Urothelium cell line (cell line): Measurements from ENCODE around the gene FABP6.
"Not testable (repeated sequence)": the region's sequence is repeated elsewhere in the genome, so short reads cannot be mapped to it uniquely, and the experiment has no call there.

Experiments
- DNase-seq: peaks from one replicate; pipeline ENCODE4 v3.0.0; 2011; ENCODE audit warnings: low spot score, mixed read lengths
- FAIRE-seq: peaks from 2 replicates; lab custom pipeline; 2011; peaks lifted over from hg19 to GRCh38; lab: Jason Lieb, UNC

Gene FABP6

GRCh38 chr5:160229190-160229742 is at the start of gene FABP6:
Gene FABP6, plus strand, starts transcription at chr5:160229506. Its CDS starts 52 bp downstream, at chr5:160229558.
- DNase-seq (no peak), FAIRE-seq (no peak)

- no peak for FAIRE-seq
- no peak for DNase-seq
Observed at GRCh38 chr5:160180931-160181330, 48.4 kb upstream of the FABP6 start.

- DNase-seq = peak; percentile 39
- no peak for FAIRE-seq
Observed at GRCh38 chr5:160181965-160182622, 47.2 kb upstream of the FABP6 start.

- DNase-seq = no peak
- FAIRE-seq = peak; percentile 35
Observed at GRCh38 chr5:160183075-160183474, 46.2 kb upstream of the FABP6 start.

- DNase-seq (no peak), FAIRE-seq (no peak)
Observed at GRCh38 chr5:160185626-160186360, 43.5 kb upstream of the FABP6 start.

- no peak for FAIRE-seq
- DNase-seq = no peak
Observed at GRCh38 chr5:160186480-160186879, 42.8 kb upstream of the FABP6 start.

GRCh38 chr5:160187091-160187490 is 42.2 kb upstream of the FABP6 start:
- FAIRE-seq = no peak
- DNase-seq = no peak

- no peak for FAIRE-seq
- no peak for DNase-seq
Observed at GRCh38 chr5:160188141-160189015, 40.9 kb upstream of the FABP6 start.

- FAIRE-seq = no peak
- no peak for DNase-seq
Observed at GRCh38 chr5:160192424-160192823, 36.9 kb upstream of the FABP6 start.

- DNase-seq, FAIRE-seq: not testable (repeated sequence)
Observed at GRCh38 chr5:160193076-160193475, 36.2 kb upstream of the FABP6 start.

- DNase-seq, FAIRE-seq: not testable (repeated sequence)
Observed at GRCh38 chr5:160193790-160194189, 35.5 kb upstream of the FABP6 start.

- FAIRE-seq = no peak
- DNase-seq = no peak
Observed at GRCh38 chr5:160197341-160198144, 31.8 kb upstream of the FABP6 start.

GRCh38 chr5:160198146-160198545 is 31.2 kb upstream of the FABP6 start:
- FAIRE-seq = no peak
- no peak for DNase-seq

- FAIRE-seq (no peak), DNase-seq (no peak)
Observed at GRCh38 chr5:160198841-160199409, 30.4 kb upstream of the FABP6 start.

GRCh38 chr5:160199410-160199911 is 29.8 kb upstream of the FABP6 start:
- FAIRE-seq = no peak

GRCh38 chr5:160207061-160207460 is 22.2 kb upstream of the FABP6 start:
- no peak for DNase-seq
- FAIRE-seq = no peak

More at GRCh38 chr5:160199410-160199911, 29.8 kb upstream of the FABP6 start:
- DNase-seq = peak; percentile 87

- FAIRE-seq = no peak
Observed at GRCh38 chr5:160209917-160210316, 19.4 kb upstream of the FABP6 start.

GRCh38 chr5:160210606-160211005 is 18.7 kb upstream of the FABP6 start:
- DNase-seq = no peak
- FAIRE-seq = no peak

More at GRCh38 chr5:160209917-160210316, 19.4 kb upstream of the FABP6 start:
- no peak for DNase-seq

GRCh38 chr5:160211352-160211751 is 18.0 kb upstream of the FABP6 start:
- DNase-seq (no peak), FAIRE-seq (no peak)

GRCh38 chr5:160213537-160213936 is 15.8 kb upstream of the FABP6 start:
- no peak for DNase-seq
- FAIRE-seq = no peak
